Epithelial cell of esophagus (primary cell): ENCODE data around the gene INPP5B.
A peak's percentile ranks its signal among the peaks of the same experiment; 100 is the strongest.

Experiments used
- DNase-seq: peaks from one replicate; pipeline ENCODE4 v3.0.0; 2010; ENCODE audit warnings: low read depth
- H3K4me3 ChIP-seq: 2 replicates; pipeline ENCODE4 v1.5.1; 2011; ENCODE audit warnings: mild to moderate bottlenecking, low read length, control low read depth
- CTCF ChIP-seq: IDR thresholded peaks from 2 replicates; pipeline ENCODE4 v1.5.1; 2011; ENCODE audit warnings: low read depth, mild to moderate bottlenecking, low read length, control low read depth, inconsistent platforms; ENCODE audit not compliant: insufficient read depth; ENCODE audit errors: missing control alignments

Gene INPP5B

GRCh38 chr1:37858931-37859506 is 87.8 kb downstream of the INPP5B start:
- no peak for TF ChIP-seq CTCF
- no peak for DNase-seq
- H3K4me3 ChIP-seq = peak overlapping the region; percentile 100

GRCh38 chr1:37854406-37854805 is 92.4 kb downstream of the INPP5B start:
- DNase-seq = no peak
- no peak overlapping the region for H3K4me3 ChIP-seq
- no peak for TF ChIP-seq CTCF

GRCh38 chr1:37853157-37853556 is 93.7 kb downstream of the INPP5B start:
- DNase-seq = no peak
- no peak for TF ChIP-seq CTCF
- H3K4me3 ChIP-seq = no peak overlapping the region

GRCh38 chr1:37851782-37852210 is 95.1 kb downstream of the INPP5B start:
- no peak overlapping the region for H3K4me3 ChIP-seq
- no peak for TF ChIP-seq CTCF
- peak; percentile 63 for DNase-seq

GRCh38 chr1:37851262-37851661 is 95.6 kb downstream of the INPP5B start:
- no peak for TF ChIP-seq CTCF
- H3K4me3 ChIP-seq = no peak overlapping the region
- no peak for DNase-seq

GRCh38 chr1:37850352-37850955 is 96.4 kb downstream of the INPP5B start:
- no peak for TF ChIP-seq CTCF
- H3K4me3 ChIP-seq = no peak overlapping the region
- DNase-seq = peak; percentile 88

GRCh38 chr1:37849480-37849879 is 97.4 kb downstream of the INPP5B start:
- no peak for TF ChIP-seq CTCF
- no peak for DNase-seq
- H3K4me3 ChIP-seq = no peak overlapping the region
